ENCODE data around the gene DAZAP2. TPM values are rescaled to one million over a fixed set of nuclear protein-coding genes. Genes with fewer than 3 reads are reported as not detected.

Gene DAZAP2
- total RNA-seq, 1 donor from 2014 or later, result 48.4 TPM

DNA sequence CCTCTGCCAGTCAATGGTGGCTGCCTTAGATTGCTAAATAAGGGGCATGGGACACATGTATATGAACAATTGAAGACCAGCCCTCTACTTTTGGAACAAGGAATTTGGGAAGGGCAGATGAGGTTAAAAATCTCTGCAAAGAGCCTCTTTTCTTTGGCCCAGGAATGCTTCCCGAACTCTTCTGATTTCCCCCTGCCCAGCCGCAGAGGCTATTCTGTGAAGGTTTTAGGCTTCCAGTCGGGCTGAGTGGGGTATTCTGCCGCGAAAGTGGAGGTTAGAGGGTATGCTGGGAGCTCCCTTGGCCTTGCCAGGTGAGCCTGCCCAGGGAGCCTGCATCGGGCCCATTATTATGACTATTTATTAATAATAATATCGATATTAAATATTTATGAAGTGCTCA lies 22.0 kb upstream of the DAZAP2 start:
- no peak overlapping the region for H3K9ac ChIP-seq
- H3K27ac ChIP-seq, result no peak overlapping the region
- peaks cover 14% of the 10 kb centered on the region for H3K4me1 Mint-ChIP-seq

GRCh38 chr12:51217133-51217967 lies 21.3 kb upstream of the DAZAP2 start:
- Histone ChIP-seq H2AFZ (replicated peaks) (peak overlapping the region; percentile 92), H3F3A (ENCODE audit: low read depth) (peaks cover 37% of the 10 kb centered on the region), H3K27me3 (peaks cover 12% of the 10 kb centered on the region), H3K9me3 (ENCODE audit: low read depth) (no peaks in the 10 kb centered on the region), H3K79me2 (ENCODE audit: low read depth) (no peaks in the 10 kb centered on the region), H3K4me3 (peak overlapping the region; percentile 84), H3K36me3 (no peaks in the 10 kb centered on the region), H3K27ac (no peak overlapping the region), H3K4me2 (peak overlapping the region; percentile 80), H3K4me1 (peaks cover 16% of the 10 kb centered on the region), H4K20me1 (ENCODE audit: low read depth) (no peaks in the 10 kb centered on the region), H3K9ac (peak overlapping the region; percentile 38)
- TF ChIP-seq EZH2 (IDR thresholded peaks at IDR 0.05) (no peak), CTCF (IDR thresholded peaks at IDR 0.05) (peak; percentile 30)
- H3K27ac Mint-ChIP-seq, result no peak overlapping the region
- H3K36me3 Mint-ChIP-seq, result no peaks in the 10 kb centered on the region
- DNase-seq (ENCODE audit: low spot score), result peak; percentile 69
- peak overlapping the region; percentile 88 for H3K4me3 Mint-ChIP-seq
- H3K4me1 Mint-ChIP-seq, result peaks cover 14% of the 10 kb centered on the region
- H3K9me3 Mint-ChIP-seq, result no peaks in the 10 kb centered on the region
- H3K27me3 Mint-ChIP-seq (ENCODE audit: insufficient read depth, low read depth), result peaks cover 4% of the 10 kb centered on the region

More for the DNA sequence above, 22.0 kb upstream of the DAZAP2 start:
- Histone ChIP-seq H3K36me3 (no peaks in the 10 kb centered on the region), H3K27me3 (peaks cover 12% of the 10 kb centered on the region), H3K4me3 (peak overlapping the region; percentile 84), H3K9me3 (ENCODE audit: low read depth) (no peaks in the 10 kb centered on the region), H3K4me1 (peaks cover 16% of the 10 kb centered on the region), H4K20me1 (ENCODE audit: low read depth) (no peaks in the 10 kb centered on the region), H3F3A (ENCODE audit: low read depth) (peaks cover 37% of the 10 kb centered on the region), H2AFZ (replicated peaks) (peak overlapping the region; percentile 92), H3K4me2 (peak overlapping the region; percentile 80), H3K79me2 (ENCODE audit: low read depth) (no peaks in the 10 kb centered on the region)
- Mint-ChIP-seq H3K4me3 (peak overlapping the region; percentile 83), H3K9me3 (no peaks in the 10 kb centered on the region), H3K27me3 (ENCODE audit: insufficient read depth, low read depth) (peaks cover 4% of the 10 kb centered on the region), H3K36me3 (no peaks in the 10 kb centered on the region), H3K27ac (peak overlapping the region; percentile 33)
- DNase-seq (ENCODE audit: low spot score), result peak; percentile 31
- TF ChIP-seq EZH2phosphoT487 (IDR thresholded peaks at IDR 0.05), result no peak
- TF ChIP-seq EZH2 (IDR thresholded peaks at IDR 0.05), result no peak
- no peak for TF ChIP-seq CTCF (IDR thresholded peaks at IDR 0.05)

DNA sequence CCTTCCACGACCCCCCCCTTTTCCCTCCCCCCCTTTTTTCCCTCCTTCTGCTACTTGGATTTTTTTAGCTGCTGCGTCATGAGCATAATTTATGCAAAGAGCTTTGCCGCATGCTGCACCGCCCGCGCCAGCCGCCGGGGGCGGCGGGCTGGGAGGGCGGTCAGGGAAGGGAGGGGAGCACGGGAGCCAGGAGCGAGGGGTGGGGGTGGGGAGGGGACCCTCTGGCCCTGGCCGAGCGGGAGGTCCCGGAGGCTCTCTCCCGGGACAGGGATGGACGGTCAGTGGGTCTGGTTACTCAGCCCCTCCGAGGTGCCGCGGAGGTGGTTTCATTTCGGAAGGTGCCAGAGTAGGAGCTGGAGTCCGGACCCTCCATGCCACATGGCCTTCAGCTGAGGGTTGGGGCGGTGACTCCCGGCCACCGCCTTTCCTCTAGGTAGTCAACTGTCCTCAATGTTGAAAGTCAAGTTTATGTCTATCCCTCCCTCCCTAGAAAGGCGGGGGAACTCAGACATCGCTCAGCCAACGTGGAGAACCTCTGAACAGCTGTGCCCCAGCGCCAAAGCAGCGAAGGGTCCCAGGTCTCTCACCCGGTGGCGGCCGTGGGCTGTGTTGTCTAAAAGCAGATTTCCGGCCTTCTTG lies 20.5 kb upstream of the DAZAP2 start, which contains the start of gene POU6F1:
Gene POU6F1, minus strand, starts transcription at position 95 of the 639 bp plus-strand sequence. CDS start 11,226 bp downstream, outside the sequence.
- Histone ChIP-seq H3K9ac (peak within 1 kb of the TSS; percentile 38), H3K27me3 (peaks cover 12% of the 10 kb centered on the region), H3F3A (ENCODE audit: low read depth) (peaks cover 37% of the 10 kb centered on the region), H3K9me3 (ENCODE audit: low read depth) (no peaks in the 10 kb centered on the region), H3K4me2 (peak within 1 kb of the TSS; percentile 80), H2AFZ (replicated peaks) (peak within 1 kb of the TSS; percentile 92), H3K79me2 (ENCODE audit: low read depth) (no peaks in the 10 kb centered on the region), H3K4me3 (peak within 1 kb of the TSS; percentile 84), H3K36me3 (no peaks in the 10 kb centered on the region), H3K27ac (no peak within 1 kb of the TSS), H4K20me1 (ENCODE audit: low read depth) (no peaks in the 10 kb centered on the region), H3K4me1 (peaks cover 16% of the 10 kb centered on the region)
- TF ChIP-seq CTCF (IDR thresholded peaks at IDR 0.05) (peak; percentile 58), EZH2phosphoT487 (IDR thresholded peaks at IDR 0.05) (no peak)
- Mint-ChIP-seq H3K27ac (peak within 1 kb of the TSS; percentile 69), H3K9me3 (no peaks in the 10 kb centered on the region), H3K4me1 (peaks cover 14% of the 10 kb centered on the region), H3K27me3 (ENCODE audit: insufficient read depth, low read depth) (peaks cover 4% of the 10 kb centered on the region), H3K36me3 (no peaks in the 10 kb centered on the region), H3K4me3 (peak within 1 kb of the TSS; percentile 88)
- peak; percentile 87 for DNase-seq (ENCODE audit: low spot score)

Data from neural progenitor cell (in vitro differentiated cells).